ENCODE results near the gene WDR83. TPM values are rescaled to one million over a fixed set of nuclear protein-coding genes. Genes with fewer than 3 reads are reported as not detected.

WDR83 gene
- total and polyA plus RNA-seq, 2 experiments from 2014 or later = 12.5 to 18.5 TPM

GRCh38 chr19:12672744-12673143 is 6.1 kb downstream of the WDR83 start:
- H3K9me3 Mint-ChIP-seq = no peaks in the 10 kb centered on the region; the same call in 2 of the 3 replicates
- H3K4me3 Mint-ChIP-seq = no peak overlapping the region
- Histone ChIP-seq H3K36me3 (ENCODE audit: insufficient read depth) (peaks cover 22% of the 10 kb centered on the region; the same call in 1 of the 2 replicates), H3K9me2 (ENCODE audit: insufficient read depth) (no peaks in the 10 kb centered on the region), H3K4me1 (ENCODE audit: insufficient read depth) (peaks cover 7% of the 10 kb centered on the region; the same call in 1 of the 2 replicates), H3F3A (replicated peaks; ENCODE audit: low read depth) (peaks cover 27% of the 10 kb centered on the region), H3K79me2 (replicated peaks; ENCODE audit: insufficient read depth) (peaks cover 22% of the 10 kb centered on the region), H3K4me2 (no peak overlapping the region), H4K20me1 (replicated peaks; ENCODE audit: insufficient read depth) (peaks cover 13% of the 10 kb centered on the region), H2AFZ (no peak overlapping the region), H3K27ac (ENCODE audit: low read depth) (no peak overlapping the region), H3K27me3 (ENCODE audit: insufficient read depth) (no peaks in the 10 kb centered on the region), H3K4me3 (no peak overlapping the region)
- H3K36me3 Mint-ChIP-seq (ENCODE audit: low read depth) = peaks cover 55% of the 10 kb centered on the region
- DNase-seq (ENCODE audit: low spot score) (peak; percentile 49), ATAC-seq (no peak)
- peaks cover 6% of the 10 kb centered on the region; the same call in 2 of the 3 replicates for H3K4me1 Mint-ChIP-seq
- H3K27ac Mint-ChIP-seq = no peak overlapping the region
- TF ChIP-seq, protein P1, sequence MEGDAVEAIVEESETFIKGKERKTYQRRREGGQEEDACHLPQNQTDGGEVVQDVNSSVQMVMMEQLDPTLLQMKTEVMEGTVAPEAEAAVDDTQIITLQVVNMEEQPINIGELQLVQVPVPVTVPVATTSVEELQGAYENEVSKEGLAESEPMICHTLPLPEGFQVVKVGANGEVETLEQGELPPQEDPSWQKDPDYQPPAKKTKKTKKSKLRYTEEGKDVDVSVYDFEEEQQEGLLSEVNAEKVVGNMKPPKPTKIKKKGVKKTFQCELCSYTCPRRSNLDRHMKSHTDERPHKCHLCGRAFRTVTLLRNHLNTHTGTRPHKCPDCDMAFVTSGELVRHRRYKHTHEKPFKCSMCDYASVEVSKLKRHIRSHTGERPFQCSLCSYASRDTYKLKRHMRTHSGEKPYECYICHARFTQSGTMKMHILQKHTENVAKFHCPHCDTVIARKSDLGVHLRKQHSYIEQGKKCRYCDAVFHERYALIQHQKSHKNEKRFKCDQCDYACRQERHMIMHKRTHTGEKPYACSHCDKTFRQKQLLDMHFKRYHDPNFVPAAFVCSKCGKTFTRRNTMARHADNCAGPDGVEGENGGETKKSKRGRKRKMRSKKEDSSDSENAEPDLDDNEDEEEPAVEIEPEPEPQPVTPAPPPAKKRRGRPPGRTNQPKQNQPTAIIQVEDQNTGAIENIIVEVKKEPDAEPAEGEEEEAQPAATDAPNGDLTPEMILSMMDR (conservative IDR thresholded peaks at IDR 0.05; ENCODE audit: low read depth in 2 of 2) = peak; percentile 25 to 57; a peak in 2 of 4 replicates
- TF ChIP-seq ZNF114 (CRISPR knock-in tag; IDR thresholded peaks at IDR 0.05) = no peak
- H3K27me3 Mint-ChIP-seq (ENCODE audit: insufficient read depth, low read depth, poor library complexity) = peaks cover 41% of the 10 kb centered on the region

- H3K27me3 Mint-ChIP-seq (ENCODE audit: insufficient read depth, low read depth, poor library complexity) = peaks cover 33% of the 10 kb centered on the region
- H3K36me3 Mint-ChIP-seq (ENCODE audit: low read depth) = peaks cover 77% of the 10 kb centered on the region
- H3K4me3 Mint-ChIP-seq = no peak overlapping the region
- H3K4me1 Mint-ChIP-seq = no peaks in the 10 kb centered on the region; the same call in 1 of the 3 replicates
- H3K27ac Mint-ChIP-seq = no peak overlapping the region
- Histone ChIP-seq H3K27me3 (ENCODE audit: insufficient read depth) (no peaks in the 10 kb centered on the region), H4K20me1 (replicated peaks; ENCODE audit: insufficient read depth) (peaks cover 13% of the 10 kb centered on the region), H3K27ac (ENCODE audit: low read depth) (no peak overlapping the region), H3K79me2 (replicated peaks; ENCODE audit: insufficient read depth) (peaks cover 16% of the 10 kb centered on the region), H2AFZ (no peak overlapping the region), H3K4me3 (no peak overlapping the region), H3K4me2 (no peak overlapping the region), H3F3A (replicated peaks; ENCODE audit: low read depth) (peaks cover 35% of the 10 kb centered on the region), H3K36me3 (ENCODE audit: insufficient read depth) (peaks cover 31% of the 10 kb centered on the region; the same call in 1 of the 2 replicates), H3K9me2 (ENCODE audit: insufficient read depth) (no peaks in the 10 kb centered on the region), H3K4me1 (ENCODE audit: insufficient read depth) (no peaks in the 10 kb centered on the region; the same call in 1 of the 2 replicates)
- ATAC-seq (no peak), DNase-seq (ENCODE audit: low spot score) (no peak)
- TF ChIP-seq EZH2 (IDR thresholded peaks at IDR 0.05; ENCODE audit: low read depth, unreplicated experiment) (no peak), POLR2AphosphoS5 (IDR thresholded peaks at IDR 0.05; ENCODE audit: low read depth) (0 out of 2 replicates have a peak, but pooled peaks have one; percentile 32)
- H3K9me3 Mint-ChIP-seq = no peaks in the 10 kb centered on the region; the same call in 2 of the 3 replicates
Measured at GRCh38 chr19:12675399-12675798, 8.8 kb downstream of the WDR83 start.

DNA sequence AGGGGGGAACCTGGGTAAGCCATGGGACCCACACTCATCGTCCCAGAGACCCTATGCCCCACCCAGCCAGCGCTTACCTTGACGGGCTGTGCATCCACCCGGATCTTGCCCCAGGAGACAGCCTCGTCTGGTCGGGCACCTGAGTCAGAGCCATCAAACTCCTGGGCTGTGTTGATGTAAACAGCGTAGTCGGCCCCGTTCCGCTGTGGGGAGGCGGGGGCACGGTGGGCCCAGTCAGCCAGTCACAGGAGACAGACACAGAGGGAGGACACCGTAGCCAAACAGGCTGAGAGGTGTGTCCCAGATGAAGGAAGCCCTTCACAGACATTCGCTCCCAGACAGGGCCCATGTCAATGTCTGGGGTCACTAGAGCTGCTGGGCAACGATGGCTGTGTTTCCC is 9.3 kb downstream of the WDR83 start:
- ATAC-seq (no peak), DNase-seq (ENCODE audit: low spot score) (no peak)
- Mint-ChIP-seq H3K27ac (peak overlapping the region; percentile 77; the same call in 1 of the 2 replicates), H3K4me1 (peaks cover 1% of the 10 kb centered on the region), H3K27me3 (ENCODE audit: insufficient read depth, low read depth, poor library complexity) (peaks cover 30% of the 10 kb centered on the region), H3K9me3 (peaks cover 1% of the 10 kb centered on the region; the same call in 2 of the 3 replicates), H3K36me3 (ENCODE audit: low read depth) (peaks cover 79% of the 10 kb centered on the region), H3K4me3 (no peak overlapping the region)
- Histone ChIP-seq H3K27me3 (ENCODE audit: insufficient read depth) (no peaks in the 10 kb centered on the region), H2AFZ (no peak overlapping the region), H3K27ac (ENCODE audit: low read depth) (no peak overlapping the region), H3K4me1 (ENCODE audit: insufficient read depth) (no peaks in the 10 kb centered on the region), H3K4me3 (no peak overlapping the region), H3K36me3 (ENCODE audit: insufficient read depth) (peaks cover 31% of the 10 kb centered on the region; the same call in 1 of the 2 replicates), H4K20me1 (replicated peaks; ENCODE audit: insufficient read depth) (peaks cover 13% of the 10 kb centered on the region), H3F3A (replicated peaks; ENCODE audit: low read depth) (peaks cover 35% of the 10 kb centered on the region), H3K9me2 (ENCODE audit: insufficient read depth) (no peaks in the 10 kb centered on the region), H3K4me2 (no peak overlapping the region), H3K79me2 (replicated peaks; ENCODE audit: insufficient read depth) (peaks cover 12% of the 10 kb centered on the region)
- TF ChIP-seq POLR2AphosphoS5 (IDR thresholded peaks at IDR 0.05; ENCODE audit: low read depth) = no peak
